HAP-1 (cell line): Measurements from ENCODE around the gene GOSR1.
"Not testable (repeated sequence)": the region's sequence is repeated elsewhere in the genome, so short reads cannot be mapped to it uniquely, and the experiment has no call there.

ENCODE experiments used
- DNase-seq, 2 experiments: peaks; one replicate each; pipeline ENCODE4 v3.0.0-alpha.2; 2016 to 2020; ENCODE audit warnings: low spot score in 2 of 2
- H3K27me3 ChIP-seq: fragments of 250-450 bp; sonication (Bioruptor Pico); 2 replicates; pipeline ENCODE4 v1.5.1; 2020; ENCODE audit warnings: low read depth, mild to moderate bottlenecking, moderate library complexity
- H3K36me3 ChIP-seq: fragments of 250-450 bp; sonication (Bioruptor Pico); replicated peaks from 2 replicates; pipeline ENCODE4 v1.5.1; 2020; ENCODE audit warnings: mild to moderate bottlenecking
- H3K4me1 ChIP-seq: fragments of 250-450 bp; sonication (Bioruptor Pico); 2 replicates; pipeline ENCODE4 v1.5.1; 2020; ENCODE audit warnings: mild to moderate bottlenecking
- H3K4me3 ChIP-seq: fragments of 250-450 bp; sonication (Bioruptor Pico); 2 replicates; pipeline ENCODE4 v1.5.1; 2020; ENCODE audit warnings: mild to moderate bottlenecking, moderate library complexity
- H3K9me3 ChIP-seq: fragments of 250-450 bp; sonication (Bioruptor Pico); 2 replicates; pipeline ENCODE4 v1.5.1; 2020; ENCODE audit warnings: mild to moderate bottlenecking, moderate library complexity
- in situ Hi-C: fragments of 300-500 bp; cut with MboI; formaldehyde crosslinking; loops from 3 replicates; pipeline ENCODE4 v1.14.3; 2020; ENCODE audit warnings: low sequenced_read_pairs, inconsistent platforms, mixed read lengths

The GOSR1 gene

DNA sequence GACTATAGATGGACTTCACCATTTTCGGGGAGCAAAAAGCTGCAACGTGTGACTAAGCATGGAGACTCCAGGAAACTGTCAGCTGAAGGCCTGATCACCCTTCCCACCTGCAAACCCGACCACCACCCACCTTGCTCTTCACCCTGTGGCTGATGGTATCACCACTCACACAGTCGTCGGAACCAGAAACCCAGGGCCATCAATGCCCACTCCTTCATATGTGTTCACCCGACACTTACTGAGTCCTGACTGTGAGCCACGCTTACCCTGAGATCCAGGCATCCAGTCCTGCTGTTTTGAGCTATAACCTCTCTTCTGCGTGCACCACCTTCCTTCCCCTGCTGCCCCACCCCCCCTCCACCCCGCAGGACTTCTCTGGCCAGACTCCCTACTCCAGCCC, 97.1 kb downstream of the GOSR1 start:
- DNase-seq: not testable (repeated sequence)

DNA sequence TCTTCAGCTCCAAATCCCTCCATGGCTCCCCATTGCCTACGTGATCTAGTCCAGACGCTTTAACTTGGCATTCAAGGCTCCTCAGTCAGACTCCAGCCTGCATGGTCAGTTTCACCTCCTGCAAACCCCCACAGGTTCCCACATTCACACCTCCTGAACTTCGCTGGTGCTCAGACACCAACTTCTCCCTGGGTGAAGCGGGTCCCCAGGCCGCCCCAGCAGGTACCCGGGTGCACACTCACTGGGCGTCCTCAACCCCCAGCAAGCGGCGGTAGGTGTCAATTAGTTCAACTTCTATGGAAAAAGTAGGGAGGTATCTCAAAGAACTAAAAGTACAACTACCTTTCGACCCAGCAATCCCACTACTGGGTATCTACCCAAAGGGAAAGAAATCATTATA, 97.6 kb downstream of the GOSR1 start:
- H3K27me3 ChIP-seq, H3K9me3 ChIP-seq, H3K36me3 ChIP-seq, in situ Hi-C loops, H3K4me3 ChIP-seq, H3K4me1 ChIP-seq, DNase-seq: not testable (repeated sequence)

More for the DNA sequence above, 97.1 kb downstream of the GOSR1 start:
- H3K36me3 ChIP-seq, H3K4me1 ChIP-seq, H3K27me3 ChIP-seq, H3K4me3 ChIP-seq, in situ Hi-C loops, H3K9me3 ChIP-seq: not testable (repeated sequence)

DNA sequence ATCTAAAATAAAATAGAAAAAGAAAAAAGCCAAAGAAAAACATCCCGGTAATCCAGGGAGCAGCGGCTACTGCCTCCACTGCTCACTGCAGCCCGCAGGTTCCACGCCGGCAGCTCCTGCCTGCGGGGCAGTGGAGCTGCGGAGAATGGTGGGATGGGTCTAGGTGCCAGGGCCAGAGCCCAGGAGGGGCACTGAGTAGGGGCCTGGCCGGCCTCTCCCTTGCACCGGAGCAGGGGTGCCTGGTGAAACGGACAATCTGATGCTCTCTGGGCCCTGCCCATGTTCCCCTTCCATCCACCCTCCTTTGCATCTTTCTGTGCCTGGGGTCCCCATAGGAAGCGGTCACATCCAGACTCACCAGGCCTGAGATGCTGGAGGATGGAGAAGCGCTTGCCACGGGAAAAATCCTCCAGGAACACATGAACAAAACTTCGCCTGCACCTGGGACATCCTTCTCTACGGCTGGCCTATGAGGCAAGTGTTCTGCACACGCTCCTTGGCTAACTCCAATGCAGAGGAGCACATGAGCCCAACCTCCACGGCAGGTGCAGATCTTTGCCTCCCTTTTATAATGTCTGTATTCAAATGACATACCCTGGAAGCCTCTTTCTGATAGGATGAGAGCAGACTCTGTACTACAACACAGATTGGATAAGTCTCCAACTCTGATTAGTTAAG, 98.6 kb downstream of the GOSR1 start:
- H3K36me3 ChIP-seq, H3K4me1 ChIP-seq, H3K4me3 ChIP-seq, DNase-seq, in situ Hi-C loops, H3K9me3 ChIP-seq, H3K27me3 ChIP-seq: not testable (repeated sequence)

DNA sequence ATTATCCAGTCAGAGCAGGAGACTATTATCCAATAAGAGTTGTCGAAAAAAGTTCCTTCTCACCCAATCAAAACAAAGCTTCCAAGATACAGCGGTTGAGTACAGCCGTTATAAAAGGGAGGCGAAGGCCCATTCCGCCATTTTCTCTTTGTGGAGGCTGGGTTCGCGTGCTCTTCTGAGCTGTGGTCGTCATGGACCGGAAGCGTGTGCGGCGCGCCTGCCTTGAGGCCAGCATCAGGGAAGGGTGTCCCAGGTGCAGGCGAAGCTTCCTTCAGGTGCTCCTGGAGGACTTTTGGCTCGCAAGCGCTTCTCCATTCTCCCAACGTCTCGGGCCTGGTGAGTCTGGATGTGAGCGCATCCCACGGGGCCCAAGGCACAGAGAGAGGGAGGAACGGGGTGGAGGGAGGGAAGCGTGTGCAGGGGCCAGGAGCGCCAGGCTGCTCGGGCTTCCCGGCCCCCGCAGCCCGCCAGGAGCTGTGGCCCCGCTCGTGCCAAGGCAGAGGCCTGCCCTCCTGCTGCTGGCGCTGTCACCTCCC, 99.2 kb downstream of the GOSR1 start:
- Histone ChIP-seq H3K27me3 (no peaks in the 10 kb centered on the region), H3K9me3 (no peaks in the 10 kb centered on the region), H3K4me3 (no peak overlapping the region), H3K4me1 (no peaks in the 10 kb centered on the region; the same call in 1 of the 2 replicates), H3K36me3 (no peaks in the 10 kb centered on the region)
- in situ Hi-C loops: no loop called here
- peak in 1 of 2 experiments; percentile 27 for DNase-seq
